ENCODE results near the gene MAN2A2.
A peak's percentile ranks its signal among the peaks of the same experiment; 100 is the strongest.

MAN2A2 gene

GRCh38 chr15:90947577-90948357 lies 44.7 kb downstream of the MAN2A2 start:
- no peak for DNase-seq

- DNase-seq = no peak
Observed at GRCh38 chr15:90948506-90948905, 45.4 kb downstream of the MAN2A2 start.

- DNase-seq = no peak
Observed at GRCh38 chr15:90949979-90950675, 47.0 kb downstream of the MAN2A2 start.

- no peak for DNase-seq
Observed at GRCh38 chr15:90950676-90951075, 47.6 kb downstream of the MAN2A2 start.

- DNase-seq = no peak
Observed at GRCh38 chr15:90952901-90953677, 50.0 kb downstream of the MAN2A2 start.

GRCh38 chr15:90953947-90954711 lies 51.0 kb downstream of the MAN2A2 start:
- DNase-seq = no peak

GRCh38 chr15:90954712-90955623 lies 51.9 kb downstream of the MAN2A2 start, which contains the start of gene RCCD1:
Gene RCCD1, plus strand, starts transcription at chr15:90954884. Its CDS starts 1,851 bp downstream, at chr15:90956735.
- DNase-seq = peak; percentile 97

GRCh38 chr15:90955624-90956273 lies 52.6 kb downstream of the MAN2A2 start:
- DNase-seq = no peak

GRCh38 chr15:90956274-90957030 lies 53.4 kb downstream of the MAN2A2 start:
- DNase-seq = peak; percentile 86

- no peak for DNase-seq
Observed at GRCh38 chr15:90957031-90957790, 54.1 kb downstream of the MAN2A2 start.

- no peak for DNase-seq
Observed at GRCh38 chr15:90957791-90958190, 54.7 kb downstream of the MAN2A2 start.

GRCh38 chr15:90959028-90959595 lies 56.0 kb downstream of the MAN2A2 start:
- DNase-seq = no peak

GRCh38 chr15:90959894-90960293 lies 56.8 kb downstream of the MAN2A2 start:
- DNase-seq = peak; percentile 89

GRCh38 chr15:90960298-90961091 lies 57.4 kb downstream of the MAN2A2 start:
- no peak for DNase-seq

GRCh38 chr15:90962021-90962420 lies 58.9 kb downstream of the MAN2A2 start:
- DNase-seq = no peak

- no peak for DNase-seq
Observed at GRCh38 chr15:90966262-90966661, 63.2 kb downstream of the MAN2A2 start.

- DNase-seq = no peak
Observed at GRCh38 chr15:90967206-90967605, 64.1 kb downstream of the MAN2A2 start.

GRCh38 chr15:90968434-90968833 lies 65.3 kb downstream of the MAN2A2 start:
- no peak for DNase-seq
